K562 (cell line): ENCODE results near the gene SERPINA7. TPM values are rescaled to one million over a fixed set of nuclear protein-coding genes. Genes with fewer than 3 reads are reported as not detected.

Source experiments
- ATAC-seq: fragments of 200-7000 bp; cut with Tn5 transposase; 3 replicates; pipeline ENCODE4 v1.9.1; 2020; ENCODE audit warnings: moderate library complexity
- BruUV-seq: library from RNA; stranded (reverse); fragments of 400-500 nt; replicated peaks from 2 replicates; lab custom pipeline; 2021; lab: Mats Ljungman, UMichigan
- CTCF ChIA-PET: fragments of 300-600 bp; formaldehyde crosslinking; extraction: SDS; loops from one replicate; lab custom pipeline; 2021; ENCODE audit warnings: low intra/inter-chr PET ratio; lab: Yijun Ruan, JAX
- POLR2A ChIA-PET: fragments of 300-600, 350-650 bp; sonication (Branson Sonifier 250); formaldehyde crosslinking; extraction: SDS; loops from one replicate; lab custom pipeline; 2021; ENCODE audit warnings: antibody characterized with exemption, inconsistent platforms; lab: Yijun Ruan, JAX
- DNase-seq, 4 experiments: peaks; one replicate each; pipeline versions ENCODE4 v3.0.0 to v3.0.0-alpha.2; 2011 to 2018; ENCODE audit warnings: low spot score in 3 of 4, mixed read lengths in 3 of 4; ENCODE audit errors: extremely low read depth in 1 of 4
- FAIRE-seq: peaks from 2 replicates; lab custom pipeline; 2011; peaks lifted over from hg19 to GRCh38; lab: Jason Lieb, UNC
- H2AFZ ChIP-seq: 2 replicates; pipeline ENCODE4 v1.6.0; 2011; ENCODE audit warnings: low read depth, low read length, control low read depth, inconsistent platforms
- H3K27ac ChIP-seq: fragments of 200-600 bp; 3 replicates; pipeline ENCODE4 v1.8.0; 2011; ENCODE audit warnings: low read depth, mild to moderate bottlenecking, control low read depth, inconsistent platforms, low read length, moderate library complexity, mixed read lengths; ENCODE audit errors: extremely low read depth
- H3K27me3 ChIP-seq, 2 experiments: fragments of 300-600 bp in 1 of 2; 2 replicates in 1 of 2; 3 replicates in 1 of 2; pipeline versions ENCODE4 v1.6.0 to v1.8.0; 2011; ENCODE audit warnings: inconsistent platforms in 2 of 2, low read length in 2 of 2, mild to moderate bottlenecking in 1 of 2, mixed read lengths in 1 of 2, moderate library complexity in 1 of 2; ENCODE audit not compliant: control insufficient read depth in 2 of 2, insufficient read depth in 2 of 2
- H3K36me3 ChIP-seq: fragments of 300-600 bp; 3 replicates; pipeline ENCODE4 v1.8.0; 2011; ENCODE audit warnings: mild to moderate bottlenecking, low read length, inconsistent platforms; ENCODE audit not compliant: control insufficient read depth, insufficient read depth
- H3K4me1 ChIP-seq, 2 experiments: fragments of 200-600 bp in 1 of 2; replicated peaks in 1 of 2; 2 replicates in 1 of 2; 3 replicates in 1 of 2; pipeline versions ENCODE4 v1.5.1 to v1.8.0; 2011; ENCODE audit warnings: inconsistent platforms in 2 of 2, low read length in 2 of 2, mild to moderate bottlenecking in 1 of 2, mixed read lengths in 1 of 2, moderate library complexity in 1 of 2; ENCODE audit not compliant: control insufficient read depth in 2 of 2, insufficient read depth in 2 of 2
- H3K4me2 ChIP-seq: 2 replicates; pipeline ENCODE4 v1.6.1; 2011; ENCODE audit warnings: low read length, control low read depth, inconsistent platforms, mixed read lengths; ENCODE audit not compliant: insufficient read depth
- H3K4me3 ChIP-seq: fragments of 200-600 bp; sonication (generic), shearing (Covaris generic); 2 replicates; pipeline ENCODE4 v1.5.1; 2016; ENCODE audit warnings: control low read depth, inconsistent platforms
- H3K79me2 ChIP-seq: fragments of 200-600 bp; 3 replicates; pipeline ENCODE4 v1.8.0; 2011; ENCODE audit warnings: low read length, inconsistent platforms; ENCODE audit not compliant: control insufficient read depth, insufficient read depth
- H3K9ac ChIP-seq, 2 experiments: 2 replicates each; pipeline versions ENCODE4 v1.6.0 to v1.6.1; 2011; ENCODE audit warnings: low read depth in 2 of 2, low read length in 2 of 2, control low read depth in 1 of 2, inconsistent platforms in 1 of 2, mild to moderate bottlenecking in 1 of 2, mixed read lengths in 1 of 2; ENCODE audit not compliant: insufficient read depth in 1 of 2
- H3K9me1 ChIP-seq: one replicate; pipeline ENCODE4 v1.6.0; 2011; ENCODE audit warnings: inconsistent platforms, mild to moderate bottlenecking, low read length, moderate library complexity; ENCODE audit not compliant: control insufficient read depth, insufficient read depth
- H3K9me3 ChIP-seq: replicated peaks from 2 replicates; pipeline ENCODE4 v1.5.1; 2011; ENCODE audit warnings: low read depth, low read length, inconsistent platforms; ENCODE audit not compliant: control insufficient read depth, insufficient read depth
- H4K20me1 ChIP-seq: replicated peaks from 2 replicates; pipeline ENCODE4 v1.6.1; 2011; ENCODE audit warnings: low read length, inconsistent platforms, mixed read lengths; ENCODE audit not compliant: control insufficient read depth, insufficient read depth
- ATF2 ChIP-seq: sonication (generic); formaldehyde crosslinking; IDR thresholded peaks from 2 replicates; pipeline ENCODE4 v1.8.1; 2022; ENCODE audit warnings: missing genetic modification reagents
- ESRRA ChIP-seq: fragments of 450-650 bp; IDR thresholded peaks from 2 replicates; pipeline ENCODE4 v1.6.1; 2014; ENCODE audit warnings: low read depth, mild to moderate bottlenecking, moderate library complexity, borderline replicate concordance
- HEY1 ChIP-seq: fragments of 250-450 bp; sonication (Bioruptor Pico); IDR thresholded peaks from 2 replicates; pipeline ENCODE4 v1.5.0; 2020; ENCODE audit warnings: mild to moderate bottlenecking, moderate library complexity, borderline replicate concordance
- KDM4B ChIP-seq, 2 experiments: fragments of 450-650 bp in 1 of 2; sonication (generic) in 1 of 2; IDR thresholded peaks; 2 replicates each; pipeline ENCODE4 v1.6.1; 2016 to 2017; ENCODE audit warnings: borderline replicate concordance in 2 of 2, antibody characterized with exemption in 1 of 2, low read depth in 1 of 2, mild to moderate bottlenecking in 1 of 2
- POU5F1 ChIP-seq: fragments of 150-350 bp; IDR thresholded peaks from 2 replicates; pipeline ENCODE4 v1.6.1; 2014; ENCODE audit warnings: borderline replicate concordance, low read length, low read depth, mild to moderate bottlenecking; ENCODE audit not compliant: partially characterized antibody
- PRMT5 ChIP-seq: sonication (generic); formaldehyde crosslinking; IDR thresholded peaks from 2 replicates; pipeline ENCODE4 v1.5.0; 2020; ENCODE audit warnings: missing genetic modification reagents
- RNF2 ChIP-seq: sonication (generic); IDR thresholded peaks from 2 replicates; pipeline ENCODE4 v1.6.1; 2016
- SLC30A9 ChIP-seq: fragments of 250-450 bp; sonication (Bioruptor Pico); IDR thresholded peaks from 2 replicates; pipeline ENCODE4 v1.8.0; 2022; ENCODE audit warnings: mild to moderate bottlenecking, moderate library complexity
- SNRNP70 ChIP-seq: fragments of 200-400 bp; formaldehyde crosslinking; optimal IDR thresholded peaks from 2 replicates; pipeline ENCODE3; 2017; ENCODE audit warnings: low read depth, low read length
- SOX6 ChIP-seq: fragments of 450-650 bp; IDR thresholded peaks from 2 replicates; pipeline ENCODE4 v1.6.1; 2014; ENCODE audit warnings: mild to moderate bottlenecking
- TFAP4 ChIP-seq: sonication (generic); formaldehyde crosslinking; IDR thresholded peaks from 2 replicates; pipeline ENCODE4 v1.8.0; 2022; ENCODE audit warnings: missing genetic modification reagents, mild to moderate bottlenecking, moderate library complexity, borderline replicate concordance
- TGIF2 ChIP-seq: sonication (generic); formaldehyde crosslinking; IDR thresholded peaks from 2 replicates; pipeline ENCODE4 v1.8.1; 2022; ENCODE audit warnings: mild to moderate bottlenecking, missing genetic modification reagents, moderate library complexity
- TOE1 ChIP-seq, 2 experiments: fragments of 450-650 bp in 1 of 2; sonication (generic) in 1 of 2; formaldehyde crosslinking in 1 of 2; IDR thresholded peaks; 2 replicates each; pipeline versions ENCODE4 v1.7.1 to v1.8.0; 2016 to 2022; ENCODE audit warnings: borderline replicate concordance in 2 of 2, mild to moderate bottlenecking in 2 of 2, antibody characterized with exemption in 1 of 2, inconsistent platforms in 1 of 2, low read depth in 1 of 2, missing genetic modification reagents in 1 of 2, moderate library complexity in 1 of 2
- TSHZ1 ChIP-seq: fragments of 250-450 bp; sonication (Bioruptor Pico); IDR thresholded peaks from 2 replicates; pipeline ENCODE4 v1.4.0; 2020; ENCODE audit warnings: mild to moderate bottlenecking, moderate library complexity
- ZNF699 ChIP-seq: fragments of 250-450 bp; sonication (Bioruptor Pico); IDR thresholded peaks from 2 replicates; pipeline ENCODE4 v1.8.0; 2021; ENCODE audit warnings: mild to moderate bottlenecking, moderate library complexity; ENCODE audit not compliant: insufficient replicate concordance
- WGBS: fragments of 100-300 bp; shearing (Covaris generic); methylation state at CpG from one replicate; pipeline ENCODE4 v1.1.6; 2016; ENCODE audit warnings: low coverage, mixed read lengths; ENCODE audit not compliant: insufficient coverage; ENCODE audit errors: missing lambda C conversion rate; 5-methylcytosine and 5-hydroxymethylcytosine counted together
- in situ Hi-C: fragments of 300-500 bp; cut with MboI; formaldehyde crosslinking; loops from 4 replicates; pipeline ENCODE4 v1.15.0; 2018; ENCODE audit warnings: inconsistent platforms, mixed read lengths
- intact Hi-C: fragments of 100-400 bp; cut with micrococcal nuclease; formaldehyde crosslinking; loops from 2 replicates; pipeline ENCODE4 v1.14.2; 2022
- polyA plus RNA-seq, 8 experiments: library from polyadenylated mRNA; depleted of rRNA in 4 of 8; stranded (reverse) in 5 of 8; unstranded in 3 of 8; fragments of >200 nt; fragmentation: Nextera tagmentation in 2 of 8; fragmentation: Illumina TruSeq in 1 of 8; extraction: Ambion mirVana in 2 of 8; extraction: Trizol in 1 of 8; gene quantifications; 2 replicates each; pipeline versions ENCODE4 v1.2.1 to v1.2.3, GENCODE V29; 2011 to 2014; ENCODE audit warnings: inconsistent platforms in 1 of 8, missing spikeins in 1 of 8
- total RNA-seq, 7 experiments: library from RNA; depleted of rRNA in 6 of 7; stranded (reverse); fragments of >200 nt in 6 of 7; fragmentation: Illumina TruSeq in 2 of 7; extraction: Trizol in 2 of 7; gene quantifications; 2 replicates each; pipeline versions ENCODE4 v1.2.1 to v1.2.3, GENCODE V29; 2011 to 2021; ENCODE audit warnings: low replicate concordance in 1 of 7

SERPINA7 gene
- total and polyA plus RNA-seq, 9 of the 15 experiments (the other 6 are each of a cell fraction or from before 2014, with no cell fraction given): not detected

- no peaks in the 10 kb centered on the region for H3K27me3 ChIP-seq
- H4K20me1 ChIP-seq: no peaks in the 10 kb centered on the region
- no peak overlapping the region for H2AFZ ChIP-seq
- H3K9me1 ChIP-seq: no peaks in the 10 kb centered on the region
- H3K27ac ChIP-seq: no peak overlapping the region
- H3K79me2 ChIP-seq: no peaks in the 10 kb centered on the region
- CTCF ChIA-PET: interaction anchor here (0.6 kb wide), 1 partner anchor 13 kb away, joined by 3 read pairs; no protein-coding TSS in a partner anchor
- H3K4me3 ChIP-seq: no peak overlapping the region
- no peak for ATAC-seq
- no peaks in the 10 kb centered on the region for H3K9me3 ChIP-seq
- H3K4me2 ChIP-seq: no peak overlapping the region
- POLR2A ChIA-PET: no interaction called here
- FAIRE-seq: no peak
- no peak for DNase-seq
- WGBS: 0% methylated on average over 2 of the region's 2 CpGs
- no peaks in the 10 kb centered on the region for H3K36me3 ChIP-seq
- H3K9ac ChIP-seq: no peak overlapping the region
- in situ Hi-C loops: no loop called here
- no peaks in the 10 kb centered on the region for H3K4me1 ChIP-seq
- intact Hi-C loops: no loop called here
- no TSS peak for BruUV-seq
- TF ChIP-seq TSHZ1 (CRISPR knock-in tag) (no peak), TGIF2 (CRISPR knock-in tag) (no peak), POU5F1 (no peak), ZNF699 (CRISPR knock-in tag) (no peak), SOX6 (no peak), TOE1 (IDR thresholded peaks at IDR 0.05; ENCODE audit: borderline replicate concordance) (no peak), TOE1 (CRISPR knock-in tag; IDR thresholded peaks at IDR 0.05; ENCODE audit: borderline replicate concordance, low read depth) (no peak), HEY1 (CRISPR knock-in tag) (no peak), ATF2 (CRISPR knock-in tag) (no peak), TFAP4 (CRISPR knock-in tag) (no peak), KDM4B (IDR thresholded peaks at IDR 0.05; ENCODE audit: borderline replicate concordance in 2 of 2, low read depth in 1 of 2) (no peak), RNF2 (no peak), SNRNP70 (no peak), ESRRA (no peak), PRMT5 (CRISPR knock-in tag) (no peak), SLC30A9 (no peak)
Measured at GRCh38 chrX:106042296-106042695, 3.8 kb upstream of the SERPINA7 start.
